Stimulated activated naive CD4-positive, alpha-beta T cell treated with Interleukin-2 at 50 U/mL for 16 hours (primary cell): ENCODE data around the gene SRRM2.
"Not testable (repeated sequence)": the region's sequence is repeated elsewhere in the genome, so short reads cannot be mapped to it uniquely, and the experiment has no call there.

Source experiments
- DNase-seq: peaks from one replicate; lab custom pipeline; 2025; lab: John Stamatoyannopoulos, UW

Gene SRRM2

GRCh38 chr16:2715064-2715463 lies 37.4 kb upstream of the SRRM2 start:
- no peak for DNase-seq

- peak; percentile 76 for DNase-seq
Observed at GRCh38 chr16:2715519-2715918, 36.9 kb upstream of the SRRM2 start.

- DNase-seq: no peak
Observed at GRCh38 chr16:2715966-2716885, 36.2 kb upstream of the SRRM2 start.

GRCh38 chr16:2716948-2717347 lies 35.5 kb upstream of the SRRM2 start:
- DNase-seq: no peak

- no peak for DNase-seq
Observed at GRCh38 chr16:2717383-2718263, 34.8 kb upstream of the SRRM2 start.

GRCh38 chr16:2719328-2720063 lies 32.9 kb upstream of the SRRM2 start:
- no peak for DNase-seq

GRCh38 chr16:2720064-2720457 lies 32.4 kb upstream of the SRRM2 start, which contains the start of gene PRSS27:
Gene PRSS27 (minus strand): TSS chr16:2720224. CDS start chr16:2720160, 64 bp downstream.
- no peak for DNase-seq

GRCh38 chr16:2720719-2721633 lies 31.5 kb upstream of the SRRM2 start:
- DNase-seq: peak; percentile 86

- DNase-seq: not testable (repeated sequence)
Observed at GRCh38 chr16:2721634-2722173, 30.7 kb upstream of the SRRM2 start.

- no peak for DNase-seq
Observed at GRCh38 chr16:2724088-2724676, 28.3 kb upstream of the SRRM2 start.

- no peak for DNase-seq
Observed at GRCh38 chr16:2724816-2725348, 27.6 kb upstream of the SRRM2 start.

- DNase-seq: no peak
Observed at GRCh38 chr16:2726923-2727322, 25.5 kb upstream of the SRRM2 start.

- DNase-seq: no peak
Observed at GRCh38 chr16:2728034-2728433, 24.4 kb upstream of the SRRM2 start.

GRCh38 chr16:2734844-2735515 lies 17.5 kb upstream of the SRRM2 start:
- no peak for DNase-seq

GRCh38 chr16:2736476-2737237 lies 15.8 kb upstream of the SRRM2 start:
- DNase-seq: no peak

- DNase-seq: no peak
Observed at GRCh38 chr16:2737238-2737605, 15.2 kb upstream of the SRRM2 start.

GRCh38 chr16:2737895-2738418 lies 14.5 kb upstream of the SRRM2 start:
- no peak for DNase-seq

- DNase-seq: no peak
Observed at GRCh38 chr16:2738615-2739014, 13.8 kb upstream of the SRRM2 start.
